ENCODE results near the gene KBTBD2.
"Not testable (repeated sequence)": the region's sequence is repeated elsewhere in the genome, so short reads cannot be mapped to it uniquely, and the experiment has no call there.

DNA sequence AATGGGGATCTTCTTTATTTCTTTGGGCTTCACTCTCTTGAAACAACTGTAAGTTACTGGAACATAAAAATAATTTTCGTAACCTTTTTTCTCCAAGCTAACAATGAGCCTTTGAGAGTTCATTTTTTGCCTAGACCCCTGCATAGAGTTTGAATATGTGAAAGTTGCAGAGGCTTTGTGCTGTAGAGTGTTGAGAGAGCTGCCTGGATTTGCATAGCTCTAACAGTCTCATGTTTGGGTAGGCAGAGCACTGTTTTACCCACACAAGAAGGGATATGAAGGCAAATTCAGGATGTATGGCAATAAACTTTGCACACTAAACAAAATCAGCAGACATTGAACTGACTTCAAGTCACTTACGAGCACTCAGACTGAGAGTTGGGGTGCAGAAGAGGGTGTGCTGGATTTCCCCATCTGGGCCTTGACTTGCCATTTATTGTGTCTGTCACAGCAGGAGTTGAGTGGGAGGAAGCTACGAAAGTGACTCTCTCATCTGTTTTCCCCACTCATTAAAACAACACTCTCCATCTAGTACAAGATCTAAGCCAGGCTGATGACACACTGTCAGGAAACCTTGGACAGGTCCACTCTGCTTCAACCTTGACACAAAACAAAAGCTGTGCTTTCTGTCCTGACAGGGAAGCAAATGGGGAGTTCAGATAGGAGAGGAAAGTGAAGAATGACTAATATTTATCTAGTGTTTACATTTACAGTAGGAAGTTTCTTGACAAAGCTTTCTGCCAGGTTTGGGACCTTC lies 62.4 kb downstream of the KBTBD2 start:
- TF ChIP-seq, protein P1, sequence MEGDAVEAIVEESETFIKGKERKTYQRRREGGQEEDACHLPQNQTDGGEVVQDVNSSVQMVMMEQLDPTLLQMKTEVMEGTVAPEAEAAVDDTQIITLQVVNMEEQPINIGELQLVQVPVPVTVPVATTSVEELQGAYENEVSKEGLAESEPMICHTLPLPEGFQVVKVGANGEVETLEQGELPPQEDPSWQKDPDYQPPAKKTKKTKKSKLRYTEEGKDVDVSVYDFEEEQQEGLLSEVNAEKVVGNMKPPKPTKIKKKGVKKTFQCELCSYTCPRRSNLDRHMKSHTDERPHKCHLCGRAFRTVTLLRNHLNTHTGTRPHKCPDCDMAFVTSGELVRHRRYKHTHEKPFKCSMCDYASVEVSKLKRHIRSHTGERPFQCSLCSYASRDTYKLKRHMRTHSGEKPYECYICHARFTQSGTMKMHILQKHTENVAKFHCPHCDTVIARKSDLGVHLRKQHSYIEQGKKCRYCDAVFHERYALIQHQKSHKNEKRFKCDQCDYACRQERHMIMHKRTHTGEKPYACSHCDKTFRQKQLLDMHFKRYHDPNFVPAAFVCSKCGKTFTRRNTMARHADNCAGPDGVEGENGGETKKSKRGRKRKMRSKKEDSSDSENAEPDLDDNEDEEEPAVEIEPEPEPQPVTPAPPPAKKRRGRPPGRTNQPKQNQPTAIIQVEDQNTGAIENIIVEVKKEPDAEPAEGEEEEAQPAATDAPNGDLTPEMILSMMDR (IDR thresholded peaks at IDR 0.05; ENCODE audit: extremely low read depth in 1 of 2, insufficient read depth in 1 of 2, low read depth in 1 of 2, low read length in 2 of 2), result not testable (repeated sequence)
- not testable (repeated sequence) for TF ChIP-seq EZH2 (IDR thresholded peaks at IDR 0.05; ENCODE audit: borderline replicate concordance, low read depth, low read length, severe bottlenecking); POLR2A (IDR thresholded peaks at IDR 0.05; ENCODE audit: low read depth, low read length); POLR2AphosphoS5 (IDR thresholded peaks at IDR 0.05; ENCODE audit: insufficient read depth, low read depth, low read length); GATA2 (IDR thresholded peaks at IDR 0.05; ENCODE audit: insufficient read depth, insufficient read length, low read depth, low read length)
- TF ChIP-seq, protein P2, sequence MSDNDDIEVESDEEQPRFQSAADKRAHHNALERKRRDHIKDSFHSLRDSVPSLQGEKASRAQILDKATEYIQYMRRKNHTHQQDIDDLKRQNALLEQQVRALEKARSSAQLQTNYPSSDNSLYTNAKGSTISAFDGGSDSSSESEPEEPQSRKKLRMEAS (IDR thresholded peaks at IDR 0.05; ENCODE audit: insufficient read depth, insufficient read length), result not testable (repeated sequence)

Data from endothelial cell of umbilical vein (primary cell).